Mucosa of stomach (tissue), 1 donor: ENCODE measurements around the gene C5orf63.

Experiments
- H3K27me3 ChIP-seq: one replicate; pipeline ENCODE4 v1.7.0; 2013; ENCODE audit warnings: mild to moderate bottlenecking, low read length; ENCODE audit not compliant: control insufficient read depth, insufficient read depth
- H3K36me3 ChIP-seq: one replicate; pipeline ENCODE4 v1.7.0; 2013; ENCODE audit warnings: low read length; ENCODE audit not compliant: control insufficient read depth, insufficient read depth
- H3K4me1 ChIP-seq: one replicate; pipeline ENCODE4 v1.7.0; 2013; ENCODE audit warnings: mild to moderate bottlenecking, low read length; ENCODE audit not compliant: control insufficient read depth, insufficient read depth
- H3K4me3 ChIP-seq: one replicate; pipeline ENCODE4 v1.7.0; 2013; ENCODE audit warnings: low read length
- H3K9ac ChIP-seq: one replicate; pipeline ENCODE4 v1.7.0; 2013; ENCODE audit warnings: mild to moderate bottlenecking, low read length, moderate library complexity
- H3K9me3 ChIP-seq: one replicate; pipeline ENCODE4 v1.7.0; 2013; ENCODE audit warnings: mild to moderate bottlenecking, low read length, moderate library complexity; ENCODE audit not compliant: control insufficient read depth
- donor health status: Pancreatic carcinoma.

The C5orf63 gene

DNA sequence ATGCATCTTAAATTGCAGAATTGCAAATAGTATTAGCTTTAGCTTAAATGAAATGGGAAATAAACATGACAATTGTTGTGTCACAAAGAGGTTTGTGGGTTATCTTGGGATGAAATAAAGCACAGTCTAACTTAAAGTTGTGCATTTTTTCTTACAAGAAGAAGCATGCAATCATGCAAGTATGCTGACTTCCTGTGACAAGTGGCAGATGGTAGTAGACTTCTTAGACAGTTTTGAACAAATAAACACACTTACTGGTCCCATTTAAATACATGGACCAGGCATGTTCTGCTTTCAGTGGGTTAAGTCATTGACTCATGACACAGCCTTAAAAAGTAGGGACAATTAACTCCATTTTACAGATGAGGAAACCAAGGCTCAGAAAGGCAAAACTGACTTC, 15.9 kb upstream of the C5orf63 start:
- H3K4me1 ChIP-seq, result no peaks in the 10 kb centered on the region
- no peaks in the 10 kb centered on the region for H3K36me3 ChIP-seq
- H3K4me3 ChIP-seq, result no peak overlapping the region
- H3K9me3 ChIP-seq, result no peaks in the 10 kb centered on the region
- H3K9ac ChIP-seq, result no peak overlapping the region
- H3K27me3 ChIP-seq, result no peaks in the 10 kb centered on the region

DNA sequence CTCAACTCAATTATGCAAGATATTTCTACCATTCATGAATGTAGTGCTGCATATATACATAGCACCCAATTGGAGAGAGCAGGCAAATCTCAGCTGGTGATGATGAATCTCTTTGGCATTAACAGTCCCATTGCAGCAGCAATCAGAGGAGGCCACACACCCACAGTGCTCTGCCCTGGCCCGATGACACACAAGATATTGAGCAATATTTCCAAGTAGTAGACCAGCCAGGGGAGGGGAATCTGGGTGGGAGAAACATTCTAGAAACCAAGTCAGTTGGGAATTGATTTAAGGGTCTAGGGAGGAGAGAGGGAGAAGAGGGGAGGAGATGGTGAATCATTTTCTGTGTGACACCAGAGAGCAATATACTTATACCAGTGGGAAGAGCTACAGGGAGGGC, 14.9 kb upstream of the C5orf63 start:
- no peaks in the 10 kb centered on the region for H3K9me3 ChIP-seq
- H3K4me3 ChIP-seq, result no peak overlapping the region
- H3K9ac ChIP-seq, result no peak overlapping the region
- H3K36me3 ChIP-seq, result no peaks in the 10 kb centered on the region
- H3K27me3 ChIP-seq, result no peaks in the 10 kb centered on the region
- H3K4me1 ChIP-seq, result no peaks in the 10 kb centered on the region

DNA sequence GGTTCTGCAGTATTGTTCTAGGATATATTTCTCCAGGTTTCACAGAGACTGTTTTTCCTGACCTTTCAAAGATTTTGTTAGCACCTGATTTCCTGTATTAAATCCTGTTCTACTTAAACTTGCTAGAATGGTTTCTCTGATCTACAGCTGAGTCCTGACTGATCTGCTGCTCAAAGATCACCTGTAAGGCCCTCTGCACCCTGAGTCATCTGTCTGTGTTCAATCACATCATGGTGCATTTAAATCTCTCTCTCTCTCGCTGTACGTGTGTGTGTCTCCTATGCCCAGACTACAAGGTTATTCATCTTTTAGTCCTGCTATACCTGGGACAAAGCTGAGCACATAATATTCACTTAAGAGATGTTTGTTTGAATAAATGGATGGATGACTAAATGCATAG, 13.3 kb upstream of the C5orf63 start:
- Histone ChIP-seq H3K4me1 (no peaks in the 10 kb centered on the region), H3K27me3 (no peaks in the 10 kb centered on the region), H3K4me3 (no peak overlapping the region)

DNA sequence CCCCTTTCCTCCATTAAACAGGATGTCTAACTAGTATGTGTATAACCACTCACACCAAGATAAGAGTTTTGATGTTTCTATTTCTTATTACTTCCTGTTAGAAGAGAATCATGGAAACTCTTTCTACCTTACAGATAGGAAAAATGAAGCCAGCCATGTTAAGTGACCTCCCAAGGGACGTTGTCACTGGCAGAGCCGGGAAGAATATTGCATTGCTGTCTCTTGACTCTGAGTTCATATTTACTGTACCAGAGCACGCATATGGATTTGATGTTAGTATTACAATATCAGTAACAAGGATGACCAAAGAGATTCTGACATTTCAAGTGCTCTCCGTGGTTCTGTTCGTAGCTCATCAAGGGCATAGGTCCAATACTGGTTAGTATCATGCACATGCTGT, 12.5 kb upstream of the C5orf63 start:
- H3K4me3 ChIP-seq, result no peak overlapping the region
- no peaks in the 10 kb centered on the region for H3K27me3 ChIP-seq
- H3K9me3 ChIP-seq, result no peaks in the 10 kb centered on the region
- no peak overlapping the region for H3K9ac ChIP-seq
- H3K4me1 ChIP-seq, result no peaks in the 10 kb centered on the region
- H3K36me3 ChIP-seq, result no peaks in the 10 kb centered on the region

More for the DNA sequence above, 13.3 kb upstream of the C5orf63 start:
- no peaks in the 10 kb centered on the region for H3K36me3 ChIP-seq
- H3K9ac ChIP-seq, result no peak overlapping the region
- no peaks in the 10 kb centered on the region for H3K9me3 ChIP-seq

DNA sequence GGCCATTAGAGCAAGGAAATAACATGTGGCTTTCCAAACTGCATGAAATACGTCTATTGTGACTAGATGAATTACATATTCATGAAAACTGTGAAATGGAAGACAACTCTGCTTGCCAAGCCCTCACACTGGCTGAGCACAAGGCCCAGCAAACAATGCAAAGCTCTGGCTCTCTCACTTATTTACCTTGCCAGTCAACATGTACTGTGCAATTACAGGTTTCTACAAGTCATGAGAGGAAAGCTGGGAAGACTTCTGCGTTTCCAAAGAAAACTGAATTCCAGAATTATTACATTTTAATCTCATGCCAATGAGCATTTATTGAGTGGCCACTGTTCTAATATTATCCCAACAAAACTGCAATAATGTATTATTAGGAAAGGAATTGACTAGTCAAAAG, 12.1 kb upstream of the C5orf63 start:
- no peaks in the 10 kb centered on the region for H3K4me1 ChIP-seq
- no peaks in the 10 kb centered on the region for H3K36me3 ChIP-seq
- no peaks in the 10 kb centered on the region for H3K27me3 ChIP-seq
- no peak overlapping the region for H3K4me3 ChIP-seq
- H3K9me3 ChIP-seq, result no peaks in the 10 kb centered on the region
- H3K9ac ChIP-seq, result no peak overlapping the region

DNA sequence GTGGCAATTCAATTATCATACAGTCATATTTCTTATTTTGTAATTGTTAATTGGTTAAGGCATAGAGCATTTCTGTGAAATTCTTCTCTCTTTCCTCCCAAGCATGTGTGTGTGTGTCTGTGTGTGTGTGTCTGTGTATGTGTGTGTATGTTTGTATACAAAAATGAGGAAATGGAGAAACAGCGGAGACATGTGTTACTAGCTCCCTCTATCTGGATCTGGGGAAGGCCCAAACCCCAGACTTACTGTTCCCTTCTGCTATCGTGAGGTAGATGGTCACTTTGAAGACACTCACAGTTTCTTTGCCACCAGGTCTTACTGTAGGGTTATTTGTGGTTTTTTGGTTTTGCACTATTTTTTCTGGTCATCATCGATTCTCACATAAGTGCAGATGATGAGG, 11.4 kb upstream of the C5orf63 start:
- H3K4me1 ChIP-seq, result no peaks in the 10 kb centered on the region
- H3K4me3 ChIP-seq, result no peak overlapping the region

DNA sequence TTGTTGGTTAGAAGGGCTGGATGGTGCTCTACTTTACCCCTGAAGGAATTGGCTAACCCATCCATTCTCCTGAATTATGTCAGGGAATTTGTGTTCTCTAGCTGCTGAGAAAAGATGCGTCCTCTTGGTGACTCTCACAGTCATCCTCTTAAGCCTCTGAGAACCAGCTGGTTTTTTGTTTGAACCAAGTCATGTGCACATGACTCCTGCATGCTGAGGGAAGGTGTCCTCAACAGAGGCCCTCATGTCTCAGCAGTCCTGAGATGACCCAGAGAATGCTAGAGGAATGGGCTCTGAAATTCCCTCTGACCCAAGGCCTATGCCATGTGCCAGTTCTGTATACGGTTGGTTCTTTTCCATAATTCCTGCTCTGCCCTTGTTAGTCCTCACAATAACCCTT, 10.4 kb upstream of the C5orf63 start:
- Histone ChIP-seq H3K9ac (no peak overlapping the region), H3K4me3 (no peak overlapping the region), H3K27me3 (no peaks in the 10 kb centered on the region), H3K9me3 (no peaks in the 10 kb centered on the region), H3K4me1 (no peaks in the 10 kb centered on the region), H3K36me3 (no peaks in the 10 kb centered on the region)

More for the DNA sequence above, 11.4 kb upstream of the C5orf63 start:
- Histone ChIP-seq H3K9me3 (no peaks in the 10 kb centered on the region), H3K9ac (no peak overlapping the region), H3K27me3 (no peaks in the 10 kb centered on the region), H3K36me3 (no peaks in the 10 kb centered on the region)

DNA sequence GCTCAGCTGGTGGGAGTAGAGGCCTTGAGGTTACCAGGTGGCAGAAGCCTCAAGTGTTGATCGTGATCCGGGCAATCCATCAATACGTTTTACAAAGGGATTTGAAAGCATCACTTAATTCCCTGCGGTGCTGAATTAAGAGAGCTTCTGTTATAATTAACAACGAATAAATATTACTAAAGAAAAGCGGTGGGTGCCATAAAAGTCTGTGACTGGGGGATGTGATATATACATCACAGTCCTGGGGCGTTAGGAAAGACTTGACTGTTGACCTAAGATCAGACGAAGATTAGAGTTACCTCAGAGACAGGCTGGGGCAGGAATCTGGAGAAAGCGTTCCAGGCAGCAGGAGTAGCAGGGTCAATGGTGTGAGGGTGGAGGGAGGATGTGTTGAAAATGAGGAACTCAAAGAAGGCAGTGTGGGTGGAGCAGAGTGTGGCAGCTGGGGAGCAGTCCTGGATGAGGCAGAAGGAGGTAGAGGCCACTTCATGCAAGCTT, 6.7 kb upstream of the C5orf63 start:
- no peaks in the 10 kb centered on the region for H3K36me3 ChIP-seq
- H3K4me3 ChIP-seq, result no peak overlapping the region
- H3K4me1 ChIP-seq, result no peaks in the 10 kb centered on the region

DNA sequence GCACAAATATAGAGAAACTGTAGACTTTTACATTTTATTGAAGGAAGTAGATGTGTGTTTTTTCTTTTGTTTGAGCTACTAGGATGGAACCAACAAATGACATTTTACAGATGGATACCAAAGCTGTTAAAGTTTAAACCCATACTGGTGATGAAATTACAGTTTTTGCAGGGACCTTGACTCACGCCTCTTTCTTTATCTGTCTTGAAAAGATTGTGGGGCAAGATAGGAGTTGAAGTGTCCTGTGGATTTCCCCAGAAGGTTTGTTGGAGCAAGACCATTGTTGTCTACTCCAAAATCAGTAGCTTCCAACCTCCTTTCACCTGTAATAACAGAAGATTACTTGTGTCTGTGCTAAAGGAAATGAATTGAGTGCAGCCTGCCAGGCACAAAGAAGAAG, 4.1 kb upstream of the C5orf63 start:
- Histone ChIP-seq H3K27me3 (no peaks in the 10 kb centered on the region), H3K9me3 (no peaks in the 10 kb centered on the region), H3K9ac (no peak overlapping the region), H3K36me3 (no peaks in the 10 kb centered on the region), H3K4me3 (no peak overlapping the region), H3K4me1 (peaks cover 7% of the 10 kb centered on the region)

More for the DNA sequence above, 6.7 kb upstream of the C5orf63 start:
- Histone ChIP-seq H3K9ac (no peak overlapping the region), H3K27me3 (no peaks in the 10 kb centered on the region), H3K9me3 (no peaks in the 10 kb centered on the region)

DNA sequence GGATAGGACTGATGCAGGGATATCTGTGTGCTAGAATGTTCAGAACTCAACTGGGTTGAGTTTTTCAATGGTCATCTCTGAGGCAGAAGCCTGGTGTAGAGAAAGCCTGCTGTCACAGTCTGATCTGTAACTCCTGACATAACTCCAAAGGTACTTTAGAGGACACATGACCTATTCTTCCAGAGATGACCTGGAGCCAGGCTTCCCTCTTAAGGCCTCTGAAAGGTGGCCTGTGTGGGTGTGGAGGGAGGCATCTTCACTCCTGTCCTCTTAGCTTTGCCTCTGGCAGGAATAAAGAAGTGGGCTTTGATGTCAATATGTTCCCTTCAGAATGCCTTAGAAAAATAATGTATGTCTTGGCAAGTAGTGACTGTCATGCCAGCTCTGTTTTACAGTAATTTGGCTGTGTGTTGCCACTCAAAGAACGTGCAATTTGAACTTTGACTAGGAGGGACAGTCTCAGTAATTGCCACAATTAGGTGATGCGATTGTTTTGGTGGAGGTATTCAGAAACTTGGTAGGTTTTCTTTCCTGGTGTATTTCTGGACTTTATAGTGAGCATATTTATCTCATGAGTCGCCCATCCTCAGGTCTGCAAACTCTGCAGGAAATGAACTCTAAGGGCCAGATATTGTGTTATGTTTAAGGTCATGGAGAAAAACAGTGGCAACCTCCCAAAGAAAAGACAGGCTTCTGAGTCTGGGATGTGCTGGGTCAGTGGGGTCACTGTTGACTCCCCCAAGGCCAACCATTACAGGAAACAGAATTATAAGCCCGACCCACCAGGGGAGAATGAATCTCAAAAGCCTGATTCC, 3.2 kb upstream of the C5orf63 start:
- peaks cover 13% of the 10 kb centered on the region for H3K4me1 ChIP-seq
- H3K9me3 ChIP-seq, result no peaks in the 10 kb centered on the region
- H3K4me3 ChIP-seq, result no peak overlapping the region
- no peak overlapping the region for H3K9ac ChIP-seq
- no peaks in the 10 kb centered on the region for H3K36me3 ChIP-seq
- no peaks in the 10 kb centered on the region for H3K27me3 ChIP-seq

DNA sequence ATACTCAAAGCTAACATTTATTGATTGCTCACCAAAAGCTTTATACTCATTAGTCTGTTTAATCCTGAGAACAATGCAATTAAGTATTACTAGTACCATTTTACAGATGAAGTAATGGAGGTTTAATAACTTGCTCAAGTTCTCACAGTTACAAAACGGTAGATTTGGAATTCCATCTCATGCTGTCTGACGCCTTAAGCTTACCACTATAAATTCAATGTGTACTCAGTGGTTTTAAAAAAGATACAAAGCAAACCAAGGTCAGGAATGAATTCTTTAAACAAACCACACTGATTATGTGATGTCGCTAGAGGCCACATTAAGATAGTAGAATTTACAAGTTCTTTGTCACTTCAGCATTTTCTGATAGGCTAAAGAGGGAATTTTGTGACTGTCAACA, 1.2 kb upstream of the C5orf63 start:
- peaks cover 23% of the 10 kb centered on the region for H3K4me1 ChIP-seq
- H3K4me3 ChIP-seq, result no peak overlapping the region
- H3K27me3 ChIP-seq, result no peaks in the 10 kb centered on the region
- H3K9me3 ChIP-seq, result no peaks in the 10 kb centered on the region
- no peak overlapping the region for H3K9ac ChIP-seq
- H3K36me3 ChIP-seq, result no peaks in the 10 kb centered on the region

DNA sequence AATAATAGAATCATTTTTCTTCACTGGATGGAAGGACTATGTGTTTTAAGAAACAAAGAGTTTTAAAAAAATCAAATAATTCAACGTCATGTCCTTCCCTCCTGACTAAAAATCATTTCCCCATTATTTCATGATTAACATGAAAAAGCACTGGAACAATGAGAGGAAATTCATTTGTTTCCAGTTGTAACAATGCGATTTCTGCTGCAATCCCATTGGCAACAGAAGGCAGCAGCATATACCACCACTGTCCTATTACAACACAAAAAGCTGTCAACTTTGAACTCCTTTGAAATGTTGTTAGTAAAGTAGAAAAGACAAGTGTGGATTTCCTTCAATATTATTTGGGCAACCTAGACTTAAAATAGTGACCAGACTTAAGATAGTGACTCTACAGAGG, 3.1 kb downstream of the C5orf63 start:
- no peaks in the 10 kb centered on the region for H3K36me3 ChIP-seq
- no peaks in the 10 kb centered on the region for H3K27me3 ChIP-seq
- H3K4me3 ChIP-seq, result no peak overlapping the region
- peaks cover 23% of the 10 kb centered on the region for H3K4me1 ChIP-seq
- H3K9me3 ChIP-seq, result no peaks in the 10 kb centered on the region
- no peak overlapping the region for H3K9ac ChIP-seq
